ENCODE measurements around the gene MRPL11.

- no peak for TF ChIP-seq CTCF (conservative IDR thresholded peaks at IDR 0.05)
- TF ChIP-seq EZH2 (IDR thresholded peaks at IDR 0.05; ENCODE audit: low read depth), result no peak
Measured at GRCh38 chr11:66419825-66420224, 18.8 kb downstream of the MRPL11 start.

All from PC-9 (cell line).